Left kidney (tissue), 8 donors: ENCODE data around the gene GNA15. TPM values are rescaled to one million over a fixed set of nuclear protein-coding genes. Genes with fewer than 3 reads are reported as not detected.
"Not testable (repeated sequence)": the region's sequence is repeated elsewhere in the genome, so short reads cannot be mapped to it uniquely, and the experiment has no call there.

Experiments used
- DNase-seq: peaks from one replicate; pipeline ENCODE4 v3.0.0-alpha.2; 2013
- long read RNA-seq, 8 donors: transcript quantifications; one replicate each; lab custom pipeline, GENCODE V29; 2026
- polyA plus RNA-seq: library from polyadenylated mRNA; unstranded; fragments of 120-200 nt; gene quantifications from one replicate; pipeline ENCODE4 v1.2.1, GENCODE V29; 2013; ENCODE audit not compliant: insufficient read length

The GNA15 gene
- polyA plus RNA-seq = 0.65 TPM
- long read RNA-seq, donor 1 = 0 reads
- long read RNA-seq, donor 2, partial matches to known transcripts = 0 of 1 reads
- long read RNA-seq, donor 2, other reads (novel, unspliced or antisense) = 0 of 1 reads
- long read RNA-seq, donor 3, partial matches to known transcripts = 0 of 1 reads
- long read RNA-seq, donor 3, other reads (novel, unspliced or antisense) = 0 of 1 reads
- long read RNA-seq, donor 4 = 0 reads
- long read RNA-seq, donor 5 = 0 reads
- long read RNA-seq, donor 6 = 0 reads
- long read RNA-seq, donor 7, partial matches to known transcripts = 0 of 2 reads
- long read RNA-seq, donor 7, other reads (novel, unspliced or antisense) = 0 of 2 reads
- long read RNA-seq, donor 8 = 0 reads

DNA sequence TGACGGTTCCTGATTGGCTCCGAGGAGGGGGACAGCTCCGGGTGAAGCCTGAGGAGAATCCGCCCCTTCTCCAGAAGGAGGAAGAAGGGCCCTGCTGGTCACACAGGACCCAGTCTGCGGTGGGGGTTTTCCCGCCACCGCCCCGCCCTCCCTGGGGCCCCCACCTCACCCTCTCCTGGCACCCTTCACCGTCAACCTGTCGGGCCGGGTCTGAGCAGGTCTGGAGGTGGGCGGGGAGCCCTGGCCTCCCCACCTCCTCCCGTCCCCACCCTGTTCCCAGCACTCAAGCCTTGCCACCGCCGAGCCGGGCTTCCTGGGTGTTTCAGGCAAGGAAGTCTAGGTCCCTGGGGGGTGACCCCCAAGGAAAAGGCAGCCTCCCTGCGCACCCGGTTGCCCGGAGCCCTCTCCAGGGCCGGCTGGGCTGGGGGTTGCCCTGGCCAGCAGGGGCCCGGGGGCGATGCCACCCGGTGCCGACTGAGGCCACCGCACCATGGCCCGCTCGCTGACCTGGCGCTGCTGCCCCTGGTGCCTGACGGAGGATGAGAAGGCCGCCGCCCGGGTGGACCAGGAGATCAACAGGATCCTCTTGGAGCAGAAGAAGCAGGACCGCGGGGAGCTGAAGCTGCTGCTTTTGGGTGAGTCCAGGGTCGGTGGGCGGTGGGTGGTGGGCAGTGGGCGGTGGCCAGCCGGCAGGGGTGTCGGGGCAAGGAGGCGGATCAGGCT is at the start of gene GNA15:
TSS of gene GNA15 (plus strand) at position 73 of the 723 bp plus-strand sequence. CDS start at position 491, 418 bp downstream.
- DNase-seq = no peak

DNA sequence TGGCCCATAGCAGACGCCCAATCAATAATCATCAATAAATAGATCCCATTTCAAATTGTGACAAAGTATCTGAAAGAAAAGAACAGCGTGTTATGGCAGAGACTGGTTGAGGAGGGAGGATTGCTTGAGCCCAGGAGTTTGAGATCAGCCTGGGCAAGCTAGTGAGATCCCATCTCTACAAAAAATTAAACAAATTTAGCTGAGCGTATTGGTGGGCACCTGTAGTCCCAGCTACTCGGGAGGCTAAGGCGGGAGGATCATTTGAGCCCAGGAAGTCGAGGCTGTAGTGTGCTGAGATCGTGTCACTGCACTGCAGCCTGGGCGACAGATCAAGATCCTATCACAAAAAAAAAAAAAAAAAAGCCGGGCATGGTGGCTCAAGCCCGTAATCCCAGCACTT is 48.1 kb upstream of the GNA15 start:
- DNase-seq = no peak

DNA sequence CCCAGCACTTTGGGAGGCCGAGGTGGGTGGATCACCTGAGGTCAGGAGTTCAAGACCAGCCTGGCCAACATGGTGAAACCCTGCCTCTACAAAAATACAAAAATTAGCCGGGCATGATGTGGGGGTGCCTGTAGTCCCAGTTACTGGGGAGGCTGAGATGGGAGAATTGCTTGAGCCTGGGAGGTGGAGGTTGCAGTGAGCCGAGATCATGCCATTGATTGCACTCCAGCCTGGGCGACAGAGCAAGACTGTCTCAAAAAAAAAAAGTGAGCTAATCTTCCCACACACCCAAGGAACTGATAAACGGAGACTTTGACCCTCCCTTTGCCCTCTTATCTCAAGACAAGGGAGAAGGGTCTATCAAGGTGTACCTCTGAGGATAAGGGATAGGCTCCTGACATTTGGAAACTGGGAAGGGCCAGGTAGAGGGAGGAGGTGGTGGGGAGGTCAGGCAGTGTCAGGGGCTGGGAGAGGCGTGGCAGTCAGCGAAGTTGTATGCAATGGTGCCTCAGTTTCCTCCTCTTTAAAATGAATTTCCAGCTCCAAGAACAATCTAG is 46.5 kb upstream of the GNA15 start:
- not testable (repeated sequence) for DNase-seq

- no peak for DNase-seq
Observed at GRCh38 chr19:3094601-3095440, 41.0 kb upstream of the GNA15 start.

- no peak for DNase-seq
Observed at GRCh38 chr19:3095441-3096191, 40.2 kb upstream of the GNA15 start.

DNA sequence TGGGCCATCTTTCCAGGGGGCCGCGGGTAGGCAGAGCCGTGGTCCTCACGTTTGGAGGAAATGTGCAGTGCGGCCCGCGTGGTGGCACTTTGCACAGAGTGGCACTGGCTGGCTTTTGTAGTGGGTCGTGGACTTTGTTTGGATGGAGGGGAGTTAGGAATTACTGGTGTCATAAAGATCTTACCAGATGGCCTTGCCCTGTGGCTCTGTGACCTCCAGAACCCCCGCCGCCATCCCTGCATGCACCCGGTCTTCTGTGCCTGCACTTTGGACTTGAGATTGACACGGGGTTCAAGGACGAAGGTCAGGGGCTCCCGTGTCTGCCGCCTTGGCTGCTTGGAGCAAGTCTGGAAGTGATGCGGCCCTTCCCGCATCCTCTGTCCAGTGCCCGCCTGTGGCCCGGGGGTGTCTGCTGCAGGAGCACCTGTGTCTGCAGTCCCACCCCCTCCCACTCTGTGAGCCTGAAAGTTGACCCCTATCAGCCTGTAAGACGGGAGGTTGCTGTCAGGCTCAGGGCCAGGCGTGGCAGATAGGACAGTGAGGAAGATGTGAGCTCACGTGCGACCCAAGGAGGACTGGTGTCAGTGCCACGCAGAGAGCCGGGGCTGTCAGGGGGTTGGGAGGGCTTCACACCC is 39.4 kb upstream of the GNA15 start:
- DNase-seq = no peak

- DNase-seq = no peak
Observed at GRCh38 chr19:3096902-3097326, 38.9 kb upstream of the GNA15 start.

GRCh38 chr19:3097442-3097871 is 38.4 kb upstream of the GNA15 start:
- DNase-seq = no peak

DNA sequence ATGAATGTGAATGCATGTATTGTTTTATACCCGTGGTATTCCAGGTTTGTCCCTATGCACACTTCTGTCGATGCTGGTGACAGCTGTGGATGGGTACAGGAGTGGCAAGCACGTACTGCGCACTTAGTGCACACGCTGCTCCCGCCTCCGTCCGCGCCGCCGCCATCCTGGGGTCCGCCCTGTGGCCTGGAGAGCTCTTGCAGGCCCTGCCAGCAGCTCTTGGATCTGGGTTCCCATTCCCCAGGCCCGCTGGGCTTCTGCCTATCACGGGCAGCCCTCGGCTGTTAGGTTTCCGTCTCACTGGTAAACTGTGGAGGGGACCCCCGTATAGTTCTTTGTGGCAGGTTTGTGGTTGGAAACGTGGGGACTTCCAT is 37.7 kb upstream of the GNA15 start:
- no peak for DNase-seq

DNA sequence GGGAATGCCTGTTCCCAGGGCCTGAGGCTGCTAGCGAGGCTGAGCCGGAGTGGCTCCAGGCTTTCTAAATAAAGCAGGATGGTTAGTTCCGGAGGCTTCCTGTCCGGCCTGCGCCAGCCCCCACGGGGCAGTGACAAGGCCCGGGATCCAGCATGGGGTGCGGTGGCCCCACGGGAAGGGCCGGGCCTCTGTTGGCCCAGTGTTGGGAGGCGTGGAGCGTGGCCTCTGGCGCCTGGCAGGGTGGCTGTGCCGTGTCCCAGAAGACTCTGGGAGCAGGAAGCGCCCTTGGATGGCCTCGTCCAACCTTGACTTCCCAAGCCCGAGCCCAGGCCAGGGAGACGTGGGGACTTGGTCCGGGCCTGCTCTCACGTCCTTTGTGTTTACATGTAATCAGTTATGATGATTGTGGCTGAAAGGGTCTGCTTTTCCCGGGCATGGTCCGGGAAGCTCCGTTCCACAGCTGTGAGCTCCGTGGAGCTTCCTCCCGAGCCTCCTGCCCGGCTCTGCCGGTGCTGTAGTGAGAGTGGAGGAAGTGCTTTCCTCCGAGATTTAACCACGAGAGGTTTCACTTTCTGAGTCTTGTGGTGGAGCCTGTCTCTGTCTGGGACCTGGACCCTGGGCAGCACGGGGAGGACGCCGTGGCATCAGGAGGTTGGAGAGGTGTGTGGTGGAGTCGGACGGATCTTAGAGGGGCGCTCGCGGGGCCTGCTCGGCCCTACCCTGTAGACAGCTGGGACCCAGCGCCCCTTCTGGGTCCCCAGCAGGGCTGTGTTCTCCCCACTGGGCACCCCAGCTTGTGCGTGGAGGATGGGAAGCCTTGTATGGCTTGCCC is 37.1 kb upstream of the GNA15 start:
- DNase-seq = no peak

DNA sequence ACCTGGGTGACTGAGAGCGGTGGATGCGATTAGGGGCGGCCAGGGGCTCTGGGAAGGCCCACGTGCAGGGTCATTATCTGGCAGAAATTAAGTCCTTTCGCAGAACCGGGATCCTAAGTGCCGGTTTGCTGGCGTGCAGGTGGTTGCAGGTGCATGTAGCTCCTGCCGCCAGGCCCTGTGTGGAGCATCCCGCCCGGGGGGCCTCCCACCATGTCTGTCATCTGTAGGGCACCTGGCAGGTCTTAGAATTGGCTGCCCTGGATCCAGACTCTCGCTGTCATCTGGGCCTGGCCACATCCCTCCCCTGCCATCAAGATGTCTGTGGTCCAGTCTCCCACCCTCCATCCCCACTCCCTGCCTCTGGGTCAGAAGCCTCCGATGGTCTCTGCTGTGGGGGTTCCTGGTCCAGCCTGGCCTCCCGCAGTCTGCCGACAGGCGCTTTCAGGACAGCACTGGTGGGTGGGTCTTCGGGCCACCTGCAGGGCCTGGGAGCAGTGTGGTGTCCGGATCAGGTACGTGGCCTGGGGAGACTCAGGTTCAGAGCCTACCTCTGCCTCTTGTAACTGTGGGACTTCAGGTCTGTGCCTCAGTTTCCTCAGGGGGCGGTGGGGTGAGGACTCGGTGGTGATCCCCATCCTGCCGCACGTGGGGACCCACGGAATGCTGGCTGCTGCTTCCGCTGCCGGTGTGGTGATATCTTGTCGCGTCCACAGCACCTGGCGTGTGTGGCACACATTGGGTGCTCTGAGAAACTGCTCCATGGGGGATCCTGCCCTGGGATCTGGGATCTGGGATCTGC is 36.3 kb upstream of the GNA15 start:
- DNase-seq = no peak

GRCh38 chr19:3100331-3100730 is 35.5 kb upstream of the GNA15 start:
- DNase-seq = no peak

DNA sequence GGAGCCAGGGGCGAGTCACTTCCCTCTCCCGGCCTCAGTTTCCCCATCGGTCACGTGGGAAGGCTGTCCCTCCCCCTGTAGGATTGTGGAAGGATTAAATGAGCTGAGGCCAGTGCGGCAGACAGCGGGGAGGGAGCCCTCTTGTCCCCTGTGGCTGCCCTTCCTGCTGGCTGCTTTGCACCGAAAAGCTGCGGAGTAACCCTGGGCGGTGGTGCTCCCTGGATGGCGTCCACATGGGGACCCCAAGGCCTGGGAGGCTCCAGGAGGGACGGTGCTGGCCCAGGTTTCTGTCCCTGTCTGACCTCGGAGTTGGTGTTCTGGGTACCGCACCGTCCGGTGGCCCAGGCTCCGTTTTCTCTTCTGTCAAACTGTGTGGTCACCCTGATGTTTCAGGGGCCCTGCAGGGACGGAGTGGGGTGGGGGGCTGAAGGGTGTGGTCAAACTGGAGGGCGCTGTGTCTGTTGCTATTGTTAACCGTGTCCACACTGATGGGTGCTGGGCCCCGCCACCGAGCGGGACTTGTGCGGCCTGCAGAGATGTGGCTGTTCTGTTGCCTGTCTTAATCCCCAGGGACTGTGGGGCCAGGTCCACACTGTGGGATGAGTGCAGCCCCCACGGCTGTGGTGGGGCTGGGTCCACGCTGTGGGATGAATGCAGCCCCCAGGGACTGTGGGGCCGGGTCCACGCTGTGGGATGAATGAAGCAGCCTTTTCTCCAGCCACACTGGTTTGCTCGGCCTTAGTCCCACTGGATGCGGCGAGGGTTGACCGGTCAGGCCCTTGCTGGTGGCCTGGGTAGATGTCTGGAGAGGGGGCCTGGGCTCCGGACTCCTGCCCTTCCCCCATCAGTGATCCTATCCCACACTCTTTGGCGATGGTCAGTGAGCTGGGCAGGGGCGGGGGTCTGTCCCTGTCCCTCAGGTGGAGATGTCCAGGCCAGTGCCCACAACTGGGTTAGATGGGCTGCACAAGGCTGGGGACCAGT is 34.8 kb upstream of the GNA15 start:
- no peak for DNase-seq

DNA sequence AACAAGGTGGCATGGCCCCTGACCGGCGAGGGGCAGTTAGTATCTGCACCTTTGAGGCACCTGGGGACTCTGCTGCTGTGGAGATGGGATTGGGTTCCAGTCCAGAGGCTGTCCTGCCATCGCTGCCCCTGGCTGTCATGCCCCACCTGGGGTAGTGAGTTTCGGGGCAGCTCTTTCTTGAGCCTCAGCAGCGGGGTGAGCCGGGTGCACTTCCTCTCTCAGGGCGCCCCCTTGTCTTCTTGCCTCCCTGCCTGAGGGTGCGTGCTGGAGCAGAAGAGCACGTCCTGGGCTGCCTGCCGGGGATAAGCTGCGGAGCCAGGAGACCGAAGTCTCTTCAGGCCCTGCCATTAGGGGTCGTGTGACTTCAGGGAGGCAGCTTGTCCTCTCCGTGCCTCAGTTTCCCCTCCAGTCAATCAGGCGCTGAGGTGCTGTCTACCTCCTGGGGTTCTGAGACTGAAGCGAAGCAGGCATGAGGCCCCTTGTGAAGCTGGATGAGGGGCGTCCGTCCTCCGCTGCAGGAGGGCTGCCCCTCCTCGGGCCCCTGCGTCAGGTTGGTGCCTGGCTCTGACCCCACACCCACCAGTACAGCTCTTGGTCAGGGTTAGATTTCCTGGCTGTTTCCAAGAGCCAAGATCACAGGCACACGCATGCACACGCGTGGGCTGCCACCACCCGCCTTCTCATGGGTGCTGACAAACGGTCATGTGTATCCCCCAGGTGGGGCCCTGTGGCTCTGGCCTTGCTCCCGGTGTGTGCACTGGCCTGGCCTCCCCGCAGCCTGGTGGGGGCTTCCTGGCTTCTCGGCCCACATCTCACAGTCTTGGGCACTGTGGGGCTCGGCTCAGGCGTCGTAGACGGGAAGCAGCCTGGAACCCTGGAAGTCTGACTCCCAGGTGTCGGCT is 33.3 kb upstream of the GNA15 start:
- no peak for DNase-seq

- DNase-seq = no peak
Observed at GRCh38 chr19:3104708-3104983, 31.2 kb upstream of the GNA15 start.

DNA sequence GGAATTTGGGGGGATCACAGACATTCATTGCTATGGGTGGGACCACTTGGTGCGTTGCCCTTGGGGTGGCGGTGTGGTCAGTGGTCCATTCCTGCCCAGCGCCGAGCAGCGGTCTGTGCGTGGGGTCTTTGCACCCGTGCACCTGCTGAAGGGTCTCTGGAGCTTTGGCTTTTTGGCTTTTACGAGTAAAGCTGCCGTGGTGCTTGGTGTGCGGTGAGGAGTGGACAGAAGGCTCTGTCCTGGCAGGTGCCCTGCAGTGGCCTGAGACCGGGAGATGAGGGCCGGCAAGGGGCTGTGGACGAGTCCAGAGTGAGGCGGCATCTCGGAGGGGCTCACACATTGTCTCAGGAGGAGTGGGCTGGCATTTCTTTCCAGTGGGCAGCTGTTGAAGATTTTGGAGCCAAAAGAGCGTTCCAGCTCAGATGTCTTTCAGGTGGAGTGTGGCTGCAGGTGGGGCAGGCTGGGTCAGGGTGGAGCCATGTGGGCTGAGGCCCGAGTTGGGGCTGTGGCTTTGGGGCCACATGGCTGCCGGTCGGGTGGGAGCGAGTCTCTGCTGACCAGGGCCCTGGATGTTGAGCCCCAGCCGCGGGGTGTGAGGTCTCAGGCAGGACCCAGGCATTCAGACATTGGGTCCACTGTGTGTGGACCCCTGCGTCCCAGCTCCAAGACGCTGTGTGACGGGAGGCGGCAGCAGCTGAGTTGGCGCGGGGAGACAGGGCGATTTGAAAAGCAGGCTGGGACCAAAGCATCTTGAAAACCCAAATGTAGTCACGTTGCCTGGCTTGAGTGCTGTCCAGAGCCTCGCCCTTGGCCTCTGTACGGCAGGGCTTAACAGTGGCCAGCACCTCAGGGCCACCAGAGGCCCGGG is 30.0 kb upstream of the GNA15 start:
- DNase-seq = no peak
